H9 (cell line): ENCODE results near the gene HMSD. TPM values are rescaled to one million over a fixed set of nuclear protein-coding genes. Genes with fewer than 3 reads are reported as not detected.

ENCODE experiments used
- DNase-seq: peaks from one replicate; pipeline ENCODE4 v3.0.0-alpha.2; 2017
- H2AFZ ChIP-seq: one replicate; pipeline ENCODE4 v1.6.1; 2013; ENCODE audit warnings: mild to moderate bottlenecking, low read length, control low read depth, moderate library complexity
- H2AK5ac ChIP-seq: 2 replicates; pipeline ENCODE4 v1.6.1; 2013; ENCODE audit warnings: low read length, control low read depth, mixed read lengths; ENCODE audit not compliant: insufficient read length
- H2BK120ac ChIP-seq: one replicate; pipeline ENCODE4 v1.6.1; 2013; ENCODE audit warnings: low read depth, mild to moderate bottlenecking, low read length, control low read depth, inconsistent platforms; ENCODE audit not compliant: poor library complexity, severe bottlenecking
- H2BK12ac ChIP-seq: 2 replicates; pipeline ENCODE4 v1.6.1; 2013; ENCODE audit warnings: low read length, control low read depth, mixed read lengths, low read depth; ENCODE audit not compliant: insufficient read length
- H2BK15ac ChIP-seq: 2 replicates; pipeline ENCODE4 v1.6.1; 2013; ENCODE audit warnings: low read depth, low read length, control low read depth
- H2BK20ac ChIP-seq: one replicate; pipeline ENCODE4 v1.6.1; 2013; ENCODE audit warnings: low read depth, mild to moderate bottlenecking, low read length, control low read depth, inconsistent platforms; ENCODE audit not compliant: poor library complexity, severe bottlenecking
- H2BK5ac ChIP-seq: 2 replicates; pipeline ENCODE4 v1.6.1; 2013; ENCODE audit warnings: low read length, control low read depth, mixed read lengths; ENCODE audit not compliant: insufficient read length
- H3K14ac ChIP-seq: 2 replicates; pipeline ENCODE4 v1.6.1; 2013; ENCODE audit warnings: low read length, control low read depth; ENCODE audit not compliant: insufficient read depth
- H3K18ac ChIP-seq: 2 replicates; pipeline ENCODE4 v1.6.1; 2013; ENCODE audit warnings: low read depth, mild to moderate bottlenecking, mixed read lengths, low read length, control low read depth; ENCODE audit not compliant: insufficient read length
- H3K23ac ChIP-seq: 2 replicates; pipeline ENCODE4 v1.6.1; 2013; ENCODE audit warnings: low read length, control low read depth, mixed read lengths, low read depth; ENCODE audit not compliant: insufficient read length
- H3K23me2 ChIP-seq: 2 replicates; pipeline ENCODE4 v1.6.1; 2013; ENCODE audit warnings: low read depth, mild to moderate bottlenecking, mixed read lengths, low read length, control low read depth; ENCODE audit not compliant: insufficient read length, poor library complexity, severe bottlenecking
- H3K27ac ChIP-seq: 2 replicates; pipeline ENCODE4 v1.5.1; 2013; ENCODE audit warnings: low read length, control low read depth, mixed read lengths, low read depth; ENCODE audit not compliant: insufficient read length
- H3K27me3 ChIP-seq: 2 replicates; pipeline ENCODE4 v1.6.1; 2013; ENCODE audit warnings: low read length, control low read depth, inconsistent platforms; ENCODE audit not compliant: insufficient read depth
- H3K4ac ChIP-seq: 2 replicates; pipeline ENCODE4 v1.6.1; 2013; ENCODE audit warnings: low read depth, mild to moderate bottlenecking, control low read depth, inconsistent platforms, low read length, moderate library complexity
- H3K4me1 ChIP-seq: 2 replicates; pipeline ENCODE4 v1.6.1; 2013; ENCODE audit warnings: low read length, control low read depth, inconsistent platforms; ENCODE audit not compliant: insufficient read depth
- H3K4me2 ChIP-seq: 2 replicates; pipeline ENCODE4 v1.6.1; 2013; ENCODE audit warnings: low read length, control low read depth, mixed read lengths; ENCODE audit not compliant: insufficient read length, insufficient read depth
- H3K56ac ChIP-seq: 2 replicates; pipeline ENCODE4 v1.6.1; 2013; ENCODE audit warnings: low read depth, mild to moderate bottlenecking, mixed read lengths, low read length, control low read depth; ENCODE audit not compliant: insufficient read length
- H3K79me1 ChIP-seq: 2 replicates; pipeline ENCODE4 v1.6.1; 2013; ENCODE audit warnings: low read depth, mild to moderate bottlenecking, moderate library complexity, low read length, control low read depth, inconsistent platforms; ENCODE audit not compliant: insufficient read depth, poor library complexity, severe bottlenecking
- H3K79me2 ChIP-seq: 2 replicates; pipeline ENCODE4 v1.6.1; 2013; ENCODE audit warnings: low read length, control low read depth, inconsistent platforms; ENCODE audit not compliant: insufficient read depth
- H3K9ac ChIP-seq: 2 replicates; pipeline ENCODE4 v1.6.1; 2013; ENCODE audit warnings: low read length, control low read depth, mixed read lengths; ENCODE audit not compliant: insufficient read length; ENCODE audit errors: extremely low read depth
- H3K9me3 ChIP-seq: one replicate; pipeline ENCODE4 v1.6.1; 2013; ENCODE audit warnings: low read depth, low read length, inconsistent platforms; ENCODE audit not compliant: control insufficient read depth
- H3T11ph ChIP-seq: one replicate; pipeline ENCODE4 v1.6.1; 2013; ENCODE audit warnings: mild to moderate bottlenecking, low read length, control low read depth, inconsistent platforms
- H4K20me1 ChIP-seq: one replicate; pipeline ENCODE4 v1.6.1; 2013; ENCODE audit not compliant: control insufficient read depth, insufficient read length, insufficient read depth
- H4K5ac ChIP-seq: 2 replicates; pipeline ENCODE4 v1.6.1; 2013; ENCODE audit warnings: low read depth, mild to moderate bottlenecking, mixed read lengths, low read length, control low read depth; ENCODE audit not compliant: insufficient read length
- H4K8ac ChIP-seq: replicated peaks from 2 replicates; pipeline ENCODE4 v1.6.1; 2013; ENCODE audit warnings: low read length, control low read depth, mixed read lengths, low read depth; ENCODE audit not compliant: insufficient read length
- H4K91ac ChIP-seq: 2 replicates; pipeline ENCODE4 v1.6.1; 2013; ENCODE audit warnings: low read depth, mild to moderate bottlenecking, moderate library complexity, mixed read lengths, low read length, control low read depth; ENCODE audit not compliant: insufficient read length
- H3K27ac Mint-ChIP-seq, 3 experiments: 2 replicates in 2 of 3; 3 replicates in 1 of 3; pipeline ENCODE4 v1.8.0; 2020 to 2021; ENCODE audit warnings: mixed read lengths in 3 of 3, mild to moderate bottlenecking in 1 of 3, moderate library complexity in 1 of 3
- H3K27me3 Mint-ChIP-seq: 2 replicates; pipeline ENCODE4 v1.8.0; 2021; ENCODE audit warnings: low read depth, mild to moderate bottlenecking, moderate library complexity, mixed read lengths
- H3K36me3 Mint-ChIP-seq, 3 experiments: 2 replicates in 2 of 3; 3 replicates in 1 of 3; pipeline ENCODE4 v1.8.0; 2020 to 2021; ENCODE audit warnings: low read depth in 3 of 3, mixed read lengths in 3 of 3; ENCODE audit not compliant: insufficient read depth in 1 of 3
- H3K4me1 Mint-ChIP-seq, 2 experiments: 2 replicates each; pipeline ENCODE4 v1.8.0; 2020; ENCODE audit warnings: mixed read lengths in 2 of 2
- H3K4me3 Mint-ChIP-seq, 2 experiments: 2 replicates in 1 of 2; 3 replicates in 1 of 2; pipeline ENCODE4 v1.8.0; 2020 to 2021; ENCODE audit warnings: mild to moderate bottlenecking in 2 of 2, mixed read lengths in 2 of 2, moderate library complexity in 1 of 2
- H3K9me3 Mint-ChIP-seq, 2 experiments: 2 replicates in 1 of 2; 3 replicates in 1 of 2; pipeline ENCODE4 v1.8.0; 2020; ENCODE audit warnings: mild to moderate bottlenecking in 2 of 2, mixed read lengths in 2 of 2, moderate library complexity in 1 of 2
- WGBS: extraction: QIAGEN DNeasy Blood & Tissue Kit; methylation state at CpG from one replicate; pipeline ENCODE4 v1.1.7; 2013; ENCODE audit warnings: missing lambda C conversion rate, low lambda C conversion rate, mixed read lengths; ENCODE audit not compliant: insufficient read length; ENCODE audit errors: extremely low coverage; 5-methylcytosine and 5-hydroxymethylcytosine counted together
- total RNA-seq: library from RNA; stranded (reverse); gene quantifications from 2 replicates; pipeline ENCODE4 v1.2.1, GENCODE V29; 2021
- TF ChIP-seq, protein P1 (sequence below): fragments of 200-600 bp; sonication (generic); conservative IDR thresholded peaks from 3 replicates; pipeline ENCODE4 v1.8.0; 2021; ENCODE audit warnings: antibody characterized with exemption, mild to moderate bottlenecking

HMSD gene
- total RNA-seq, 1 experiment from 2014 or later = 6.6 TPM

DNA sequence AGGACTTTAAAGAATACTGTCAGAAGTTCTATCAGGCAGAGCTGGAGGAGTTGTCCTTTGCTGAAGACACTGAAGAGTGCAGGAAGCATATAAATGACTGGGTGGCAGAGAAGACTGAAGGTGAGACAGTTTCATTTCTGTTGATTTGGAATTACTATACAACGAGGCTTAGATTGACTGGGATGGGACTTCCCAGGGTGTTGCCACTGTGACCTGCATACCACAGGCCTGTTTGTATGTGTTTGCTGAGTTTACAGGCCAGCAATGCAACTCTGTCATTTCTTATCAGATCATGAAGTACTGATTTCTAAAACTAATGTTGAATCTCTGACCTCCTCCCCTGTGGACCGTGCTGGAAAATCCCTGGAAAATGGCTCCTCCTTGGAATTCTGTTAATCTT is 32.6 kb downstream of the HMSD start:
- no peak overlapping the region for H3K4me3 Mint-ChIP-seq
- no CpG with 5 or more reads among the region's 2 CpGs for WGBS

More for the DNA sequence above, 32.6 kb downstream of the HMSD start:
- no peak overlapping the region for H2BK20ac ChIP-seq
- H3K23ac ChIP-seq = no peak overlapping the region
- H3K4me1 ChIP-seq = no peaks in the 10 kb centered on the region
- Mint-ChIP-seq H3K4me1 (peaks cover 0 to 6% of the 10 kb centered on the region in 2 experiments; a peak in 3 of 4 replicates), H3K27ac (no peak overlapping the region; a peak in 1 of 7 replicates), H3K9me3 (no peaks in the 10 kb centered on the region), H3K36me3 (no peaks in the 10 kb centered on the region; a peak in 1 of 7 replicates), H3K27me3 (peaks cover 37% of the 10 kb centered on the region)
- no peaks in the 10 kb centered on the region for H4K20me1 ChIP-seq
- no peak for DNase-seq
- no peak overlapping the region for H3K4ac ChIP-seq
- no peak overlapping the region for H2BK12ac ChIP-seq
- no peak overlapping the region for H2BK5ac ChIP-seq
- no peak overlapping the region for H4K8ac ChIP-seq
- H3K9ac ChIP-seq = no peak overlapping the region
- H3K27ac ChIP-seq = no peak overlapping the region
- H4K5ac ChIP-seq = no peak overlapping the region
- H2AFZ ChIP-seq = no peak overlapping the region
- H3K79me2 ChIP-seq = no peaks in the 10 kb centered on the region
- no peak overlapping the region for H4K91ac ChIP-seq
- peaks cover 18% of the 10 kb centered on the region for H3K27me3 ChIP-seq
- H3T11ph ChIP-seq = no peak overlapping the region
- H3K56ac ChIP-seq = no peak overlapping the region
- no peaks in the 10 kb centered on the region for H3K9me3 ChIP-seq
- no peak overlapping the region for H2BK120ac ChIP-seq
- TF ChIP-seq, protein P1, sequence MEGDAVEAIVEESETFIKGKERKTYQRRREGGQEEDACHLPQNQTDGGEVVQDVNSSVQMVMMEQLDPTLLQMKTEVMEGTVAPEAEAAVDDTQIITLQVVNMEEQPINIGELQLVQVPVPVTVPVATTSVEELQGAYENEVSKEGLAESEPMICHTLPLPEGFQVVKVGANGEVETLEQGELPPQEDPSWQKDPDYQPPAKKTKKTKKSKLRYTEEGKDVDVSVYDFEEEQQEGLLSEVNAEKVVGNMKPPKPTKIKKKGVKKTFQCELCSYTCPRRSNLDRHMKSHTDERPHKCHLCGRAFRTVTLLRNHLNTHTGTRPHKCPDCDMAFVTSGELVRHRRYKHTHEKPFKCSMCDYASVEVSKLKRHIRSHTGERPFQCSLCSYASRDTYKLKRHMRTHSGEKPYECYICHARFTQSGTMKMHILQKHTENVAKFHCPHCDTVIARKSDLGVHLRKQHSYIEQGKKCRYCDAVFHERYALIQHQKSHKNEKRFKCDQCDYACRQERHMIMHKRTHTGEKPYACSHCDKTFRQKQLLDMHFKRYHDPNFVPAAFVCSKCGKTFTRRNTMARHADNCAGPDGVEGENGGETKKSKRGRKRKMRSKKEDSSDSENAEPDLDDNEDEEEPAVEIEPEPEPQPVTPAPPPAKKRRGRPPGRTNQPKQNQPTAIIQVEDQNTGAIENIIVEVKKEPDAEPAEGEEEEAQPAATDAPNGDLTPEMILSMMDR = no peak
- no peak overlapping the region for H3K14ac ChIP-seq
- no peak overlapping the region for H2AK5ac ChIP-seq
- H2BK15ac ChIP-seq = no peak overlapping the region
- H3K23me2 ChIP-seq = no peaks in the 10 kb centered on the region
- H3K4me2 ChIP-seq = no peak overlapping the region
- no peak overlapping the region for H3K18ac ChIP-seq
- H3K79me1 ChIP-seq = no peaks in the 10 kb centered on the region
